HG03280 (cell line): ENCODE results near the gene SPINK13.
"Not testable (repeated sequence)": the region's sequence is repeated elsewhere in the genome, so short reads cannot be mapped to it uniquely, and the experiment has no call there.

ENCODE experiments used
- ATAC-seq: cut with Tn5 transposase; IDR thresholded peaks from one replicate; pipeline ENCODE4 v1.9.1; 2021; ENCODE audit warnings: mild to moderate bottlenecking, moderate library complexity; ENCODE audit not compliant: unreplicated experiment

Gene SPINK13, protein sequence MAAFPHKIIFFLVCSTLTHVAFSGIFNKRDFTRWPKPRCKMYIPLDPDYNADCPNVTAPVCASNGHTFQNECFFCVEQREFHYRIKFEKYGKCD

DNA sequence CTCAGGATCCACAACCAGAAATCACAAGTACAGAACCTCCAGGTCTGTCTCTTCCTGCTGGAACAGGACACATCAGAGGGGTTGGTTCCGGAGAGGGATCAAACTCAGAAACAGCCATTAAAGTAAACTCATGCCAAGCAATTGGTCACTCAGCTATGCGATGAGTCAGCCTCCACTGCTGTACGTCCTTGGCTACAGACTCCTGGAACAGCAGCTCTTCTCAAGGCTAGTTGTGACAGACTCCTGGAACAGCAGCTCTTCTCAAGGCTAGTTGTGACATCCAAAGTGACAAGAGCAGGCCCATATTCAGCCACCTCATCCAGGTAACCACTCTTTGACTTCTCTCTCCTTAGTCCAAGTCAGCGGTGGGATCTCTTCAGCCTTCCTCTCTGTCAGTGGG lies at the start of gene SPINK13:
SPINK13 (plus strand) TSS at position 229 of the 400 bp plus-strand sequence. CDS start 1,279 bp downstream, outside the sequence.
- no peak for ATAC-seq

DNA sequence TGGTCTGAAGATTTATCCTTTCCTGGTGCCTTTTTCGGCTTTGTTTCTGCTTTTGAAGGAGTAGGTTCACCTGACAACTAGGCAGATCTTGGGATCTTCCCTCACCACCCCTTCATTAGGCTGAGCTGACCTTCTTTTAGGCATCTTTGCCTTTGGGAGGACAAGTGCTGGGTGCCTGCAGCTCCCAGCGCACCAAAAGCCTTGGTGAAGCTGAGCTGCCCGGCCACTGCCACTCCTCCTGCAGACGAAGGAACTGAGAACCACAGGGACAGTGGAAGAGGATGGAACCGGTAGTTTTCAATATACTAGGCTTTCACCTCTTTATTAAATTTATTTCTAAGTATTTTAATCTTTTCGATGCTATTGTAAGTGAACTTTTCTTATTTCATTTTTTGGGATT lies 47.1 kb upstream of the SPINK13 start:
- ATAC-seq, result no peak

DNA sequence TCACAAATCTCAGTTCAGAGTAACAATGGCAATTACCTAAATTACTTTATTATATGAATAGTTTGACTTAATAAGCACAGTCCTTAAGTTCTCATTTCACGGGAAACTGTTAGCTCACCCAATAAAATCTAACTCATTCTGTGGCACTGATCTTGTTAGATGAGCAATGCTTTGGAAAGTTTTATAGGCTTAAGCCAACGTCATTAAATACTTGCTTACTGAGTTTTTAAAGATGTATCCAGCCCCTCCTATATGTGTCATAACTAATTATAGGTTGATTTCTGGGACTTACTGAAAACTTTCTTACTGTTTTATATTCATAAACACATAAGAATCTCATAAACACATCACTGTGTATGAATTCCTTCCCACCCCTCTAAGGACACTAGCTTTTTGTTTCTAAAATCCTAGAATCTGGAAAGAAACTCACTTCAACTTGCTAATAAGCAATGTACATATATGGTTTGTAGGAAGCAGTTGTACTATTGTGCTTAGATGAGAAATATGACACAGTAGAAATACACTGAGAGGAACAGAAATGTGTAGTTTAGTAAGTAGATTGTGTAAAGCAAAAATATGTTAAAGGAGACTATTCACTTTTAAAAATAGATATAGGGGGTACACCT lies 44.4 kb upstream of the SPINK13 start:
- no peak for ATAC-seq

DNA sequence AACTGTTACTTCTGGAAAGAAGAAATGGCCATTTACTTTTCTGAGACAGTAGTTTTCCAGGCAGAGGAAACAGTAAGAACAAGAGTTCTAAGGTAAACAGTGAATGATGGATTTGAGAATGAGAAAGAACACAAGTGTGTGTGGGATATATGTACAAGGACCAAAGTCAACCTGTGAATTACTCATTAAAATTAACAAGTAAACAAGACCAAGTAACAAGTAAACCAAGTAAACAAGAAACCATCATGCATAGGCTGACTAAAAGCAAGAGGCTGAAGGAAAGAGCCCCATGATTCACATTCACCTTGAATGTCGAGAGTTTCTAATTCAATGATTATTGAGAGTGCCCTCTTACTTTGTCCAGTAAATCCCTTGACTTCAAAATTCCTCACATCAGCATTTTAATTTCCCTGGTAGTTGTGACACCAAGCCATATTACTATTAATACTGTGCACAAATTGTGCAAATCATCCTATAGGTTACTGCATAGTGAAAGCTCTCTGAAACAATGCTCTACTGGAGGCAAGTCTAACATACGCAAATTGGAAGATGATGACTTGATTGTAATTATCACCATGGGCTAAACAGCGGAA lies 40.1 kb upstream of the SPINK13 start:
- ATAC-seq, result no peak

DNA sequence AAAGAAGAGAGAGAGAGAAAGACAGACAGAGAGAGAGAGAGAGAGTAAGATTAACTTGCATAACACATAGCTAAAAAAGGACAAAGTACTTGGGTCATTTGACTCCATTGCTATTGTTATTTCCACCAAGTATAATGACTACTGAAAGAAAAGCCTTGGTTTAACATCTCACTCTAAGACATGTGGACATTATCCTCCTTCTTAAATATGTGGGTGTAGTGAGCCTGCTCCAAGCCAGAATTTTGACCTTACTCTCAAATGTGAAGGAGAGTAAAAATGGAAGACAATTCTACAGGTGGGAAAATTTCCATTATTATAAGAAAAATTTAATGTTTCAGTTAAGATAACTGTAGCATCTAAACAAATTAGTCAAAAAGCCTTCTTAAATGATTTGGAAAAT lies 38.8 kb upstream of the SPINK13 start:
- ATAC-seq, result no peak

DNA sequence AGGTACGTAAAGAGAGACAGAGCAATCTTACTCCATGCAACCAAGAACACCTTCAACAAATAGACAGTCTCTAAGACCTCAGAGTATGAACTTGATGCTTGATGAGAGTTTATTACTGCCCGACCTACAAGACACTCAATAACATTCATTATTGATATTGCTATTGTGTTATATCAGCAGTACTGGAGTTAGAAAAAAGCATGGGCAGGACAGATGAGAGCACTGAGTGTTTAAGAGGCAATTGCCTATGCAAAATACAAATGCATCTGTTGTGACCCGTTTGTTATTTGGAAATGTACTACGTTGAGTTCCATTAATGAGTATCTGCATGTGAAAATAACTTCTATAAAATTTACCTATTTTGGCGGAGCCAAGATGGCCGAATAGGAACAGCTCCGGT lies 38.4 kb upstream of the SPINK13 start:
- no peak for ATAC-seq

DNA sequence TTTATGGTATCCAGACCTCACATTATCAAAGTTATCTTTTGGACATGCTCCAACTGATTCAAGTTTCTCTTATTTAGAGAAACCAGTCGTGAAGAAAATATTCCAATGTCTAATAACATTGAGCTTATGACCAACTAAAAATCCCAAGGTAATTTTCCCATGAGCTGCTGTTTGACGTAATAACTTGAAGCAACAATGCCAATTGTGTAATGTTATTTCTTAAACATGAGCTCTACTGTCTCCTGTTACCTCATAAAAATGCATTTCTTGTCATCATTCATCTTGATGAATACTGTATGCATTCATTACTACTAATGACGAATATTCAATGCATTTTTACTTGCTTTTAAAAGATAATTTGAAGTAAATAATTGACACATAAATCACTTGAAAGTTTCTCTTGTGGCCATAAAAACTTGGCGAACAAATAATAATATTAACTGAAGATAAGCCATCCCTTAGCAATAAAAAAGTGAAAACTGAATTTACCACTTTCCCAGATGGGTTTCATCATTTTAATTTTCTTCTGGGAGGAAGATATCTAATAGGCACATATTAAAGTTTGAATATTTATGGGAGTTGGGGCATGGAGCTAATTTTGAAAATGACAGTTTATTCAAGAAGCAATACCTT lies 30.7 kb upstream of the SPINK13 start:
- ATAC-seq, result no peak

DNA sequence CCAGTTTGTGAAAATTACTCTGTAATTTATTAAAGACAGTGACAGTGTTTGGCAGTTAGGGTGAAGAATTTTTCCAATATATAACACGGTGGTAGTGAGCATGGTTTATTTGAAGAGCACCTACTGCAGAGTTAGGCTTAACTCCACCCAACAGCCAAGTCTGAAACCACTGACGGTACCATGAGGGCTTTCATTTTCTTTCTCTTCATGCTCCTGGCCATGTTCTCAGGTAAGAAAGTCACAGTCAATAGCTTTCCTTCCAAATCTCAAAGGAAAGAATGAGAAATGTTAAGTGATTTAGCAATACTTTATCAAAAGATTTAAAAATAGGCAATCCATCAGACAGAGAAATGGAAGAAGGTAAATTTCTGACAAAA lies 30.2 kb upstream of the SPINK13 start, which contains the start of gene MARCOL:
MARCOL (plus strand) TSS at position 108 of the 377 bp plus-strand sequence; CDS start at position 181, 73 bp downstream.
- no peak for ATAC-seq

DNA sequence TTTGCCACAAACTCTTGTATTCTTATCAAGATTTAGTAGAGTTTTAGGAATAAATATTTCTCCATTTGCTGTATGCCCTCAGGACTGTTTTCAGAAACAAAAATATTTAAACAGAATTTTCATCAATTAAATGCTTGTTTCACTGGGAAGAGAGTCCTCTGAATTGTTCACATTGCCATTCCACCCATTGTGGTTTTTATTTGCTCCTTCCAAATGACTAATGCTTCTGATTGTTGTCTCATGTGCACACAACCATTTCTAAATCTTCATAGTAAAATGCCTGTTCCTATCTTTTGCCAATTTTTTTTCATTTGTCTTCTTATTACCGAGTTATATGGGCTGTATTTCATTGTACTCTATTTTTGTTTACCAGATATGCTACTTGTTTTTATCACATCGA lies 19.7 kb upstream of the SPINK13 start:
- no peak for ATAC-seq

DNA sequence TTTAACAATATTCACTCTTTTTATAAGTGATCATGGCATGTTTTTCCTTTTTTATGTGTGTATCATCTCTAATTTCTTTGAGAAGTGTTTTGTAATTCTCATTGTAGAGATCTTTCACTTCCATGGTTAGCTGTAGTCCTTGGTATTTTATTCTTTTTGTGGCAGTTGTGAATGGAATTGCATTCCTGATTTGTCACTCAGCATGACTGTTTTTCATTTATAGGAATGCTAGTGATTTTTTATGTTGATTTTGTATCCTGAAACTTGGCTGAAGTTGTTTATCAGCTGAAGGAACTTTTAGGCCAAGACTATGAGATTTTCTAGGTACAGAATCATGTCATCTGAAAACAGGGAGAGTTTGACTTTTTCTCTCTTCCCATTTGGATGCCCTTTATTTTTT lies 13.1 kb upstream of the SPINK13 start:
- ATAC-seq, result no peak

DNA sequence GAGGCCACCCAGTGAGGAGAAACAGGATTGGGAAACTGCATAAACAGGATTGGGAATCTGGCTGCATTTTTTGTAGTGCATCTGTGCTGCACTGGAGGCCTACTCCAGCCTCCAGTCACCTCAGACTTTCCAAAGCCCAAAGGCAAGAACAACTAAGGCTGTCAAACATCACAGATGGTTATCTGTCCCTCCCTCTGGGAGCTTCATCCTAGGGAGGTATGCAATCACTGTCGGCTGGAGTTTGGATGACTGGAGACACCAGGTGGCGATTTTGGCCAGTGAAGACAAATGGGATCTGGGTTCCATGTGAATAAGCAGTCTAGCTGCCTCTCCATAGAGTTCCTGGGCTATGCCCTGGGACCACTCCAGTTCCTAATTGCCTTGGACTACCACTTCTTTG lies 9.3 kb upstream of the SPINK13 start:
- ATAC-seq, result no peak

DNA sequence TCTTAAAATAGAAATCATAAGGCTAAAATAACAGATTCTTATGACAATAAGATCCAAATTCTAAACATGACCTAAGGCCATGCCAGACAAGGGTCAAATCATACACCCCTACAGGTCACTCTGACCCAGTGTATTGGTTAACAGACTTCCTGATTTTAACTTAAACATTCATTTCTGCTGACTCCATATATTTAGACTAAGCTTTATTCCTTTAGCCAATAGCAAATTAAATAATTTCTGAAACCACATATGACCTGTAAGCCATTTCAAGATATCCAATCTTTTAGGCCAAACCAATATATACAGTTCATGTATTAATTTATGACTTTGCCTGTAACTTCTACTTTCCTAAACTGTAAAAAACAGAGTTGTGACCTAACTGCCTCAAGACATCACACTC lies 7.4 kb upstream of the SPINK13 start:
- ATAC-seq, result no peak

DNA sequence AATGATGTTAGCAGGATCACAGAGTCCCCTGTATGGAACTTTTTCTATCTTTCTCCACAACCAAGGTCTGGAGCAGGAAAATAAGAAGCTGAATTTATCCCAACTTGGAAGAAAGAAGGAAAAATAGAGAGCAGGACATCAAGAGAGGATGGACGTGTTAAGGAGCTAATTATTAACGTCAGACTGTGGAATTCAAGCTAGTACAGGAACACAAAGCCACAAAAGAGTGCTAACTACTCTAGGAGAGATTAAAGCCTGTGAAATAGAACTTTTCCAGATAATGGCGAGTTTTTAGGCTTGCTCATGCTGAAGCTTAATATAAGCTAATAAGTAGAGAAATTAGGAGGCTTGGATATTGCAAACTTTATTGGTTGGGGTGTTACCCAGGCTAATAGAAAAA lies 632 bp upstream of the SPINK13 start:
- ATAC-seq, result no peak

DNA sequence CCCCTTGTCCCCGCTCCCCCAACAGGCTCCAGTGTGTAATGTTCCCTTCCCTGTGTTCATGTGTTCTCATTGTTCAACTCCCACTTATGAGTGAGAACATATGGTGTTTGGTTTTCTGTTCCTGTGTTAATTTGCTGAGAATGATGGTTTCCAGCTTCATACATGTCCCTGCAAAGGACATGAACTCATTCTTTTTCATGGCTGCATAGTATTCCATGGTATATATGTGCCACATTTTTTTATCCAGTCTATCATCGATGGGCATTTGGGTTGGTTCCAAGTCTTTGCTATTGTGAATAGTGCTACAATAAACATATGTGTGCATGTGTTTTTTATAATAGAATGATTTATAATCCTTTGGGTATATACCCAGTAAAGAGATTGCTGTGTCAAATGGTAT lies 6.5 kb downstream of the SPINK13 start:
- not testable (repeated sequence) for ATAC-seq

DNA sequence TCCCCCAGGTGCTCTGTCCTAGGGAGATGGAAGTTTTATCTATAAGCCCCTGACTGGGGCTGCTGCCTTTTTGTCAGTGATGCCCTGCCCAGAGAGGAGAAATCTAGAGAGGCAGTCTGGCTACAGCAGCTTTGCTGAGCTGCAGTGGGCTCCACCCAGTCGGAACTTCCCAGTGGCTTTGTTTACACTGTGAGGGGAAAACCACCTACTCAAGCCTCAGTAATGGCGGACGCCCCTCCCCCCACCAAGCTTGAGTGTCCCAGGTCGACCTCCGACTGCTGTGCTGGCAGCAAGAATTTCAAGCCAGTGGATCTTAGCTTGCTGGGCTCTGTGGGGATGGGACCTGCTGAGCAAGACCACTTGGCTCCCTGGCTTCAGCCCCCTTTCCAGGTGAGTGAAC lies 12.3 kb downstream of the SPINK13 start:
- not testable (repeated sequence) for ATAC-seq

DNA sequence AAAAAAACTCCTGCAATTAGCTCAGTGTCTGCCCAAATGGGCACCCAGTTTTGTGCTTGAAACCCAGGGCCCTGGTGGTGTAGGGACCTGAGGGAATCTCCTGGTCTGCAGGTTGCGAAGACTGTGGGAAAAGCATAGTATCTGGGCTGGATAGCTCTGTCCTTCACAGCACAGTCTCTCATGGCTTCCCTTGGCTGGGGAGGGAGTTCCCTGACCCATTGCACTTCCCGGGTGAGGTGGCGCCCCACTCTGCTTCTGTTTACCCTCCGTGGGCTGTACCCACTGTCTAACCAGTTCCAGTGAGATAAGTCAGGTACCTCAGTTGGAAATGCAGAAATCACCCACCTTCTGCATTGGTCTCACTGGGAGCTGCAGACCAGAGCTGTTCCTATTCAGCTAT lies 12.7 kb downstream of the SPINK13 start:
- ATAC-seq, result not testable (repeated sequence)

DNA sequence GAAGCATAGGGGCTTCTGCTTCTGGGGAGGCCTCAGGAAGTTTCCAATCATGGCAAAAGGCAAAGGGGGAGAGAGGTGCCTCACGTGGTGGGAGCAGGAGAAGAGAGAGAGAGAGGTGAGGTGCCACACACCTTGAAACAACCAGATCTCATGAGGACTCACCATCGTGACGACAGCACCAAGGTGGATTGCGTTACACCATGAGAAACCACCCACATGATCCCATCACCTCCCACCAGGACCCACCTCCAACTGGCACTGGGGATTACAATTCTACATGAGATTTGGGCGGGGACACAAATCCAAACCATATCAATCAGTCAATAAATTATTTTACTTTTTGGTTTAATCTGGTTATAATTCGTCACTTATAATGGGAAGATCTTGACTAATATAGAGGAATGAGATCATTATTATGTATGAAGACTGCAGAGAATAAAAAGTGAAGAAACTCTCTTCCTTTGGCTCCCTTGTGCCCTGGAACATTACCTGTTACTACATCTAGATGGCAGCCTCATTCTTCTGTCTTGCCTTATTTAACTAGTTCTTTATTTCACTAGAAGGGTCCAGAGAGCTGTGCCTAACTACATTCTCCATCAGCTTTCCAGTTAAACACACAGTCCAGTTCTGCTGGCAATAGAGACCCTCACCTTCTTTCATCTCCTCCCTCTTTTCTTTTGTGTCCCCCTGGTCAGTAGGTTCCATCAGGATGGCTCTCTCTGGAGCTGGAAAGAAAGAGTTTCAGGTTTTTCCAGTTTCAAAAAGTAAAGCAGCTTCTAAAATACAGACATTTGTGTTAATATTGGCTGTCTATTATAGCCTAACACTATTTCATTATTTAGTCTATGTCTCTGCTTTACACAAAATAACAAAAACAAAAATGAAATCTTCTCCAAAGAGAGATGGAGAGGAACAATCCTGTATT lies 21.9 kb downstream of the SPINK13 start:
- no peak for ATAC-seq

DNA sequence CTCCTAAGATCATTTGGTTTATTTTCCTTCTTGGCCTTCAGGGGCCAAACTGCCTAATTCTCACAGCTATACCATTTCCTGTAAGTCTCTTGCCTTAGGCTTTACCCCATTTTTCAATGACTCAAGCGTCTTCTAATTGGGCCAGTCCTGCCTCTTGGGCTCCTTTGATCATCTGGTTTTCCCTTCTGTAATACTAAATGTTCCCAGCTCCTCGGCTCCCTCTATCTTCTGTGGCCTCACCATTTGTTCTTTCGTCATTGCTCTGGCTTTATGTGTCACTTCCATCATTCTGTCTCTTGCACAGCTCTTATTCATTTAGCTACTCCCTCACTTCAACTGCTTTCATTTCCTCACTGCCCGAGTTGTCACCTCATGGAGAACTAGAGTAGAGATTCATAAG lies 29.1 kb downstream of the SPINK13 start:
- no peak for ATAC-seq

DNA sequence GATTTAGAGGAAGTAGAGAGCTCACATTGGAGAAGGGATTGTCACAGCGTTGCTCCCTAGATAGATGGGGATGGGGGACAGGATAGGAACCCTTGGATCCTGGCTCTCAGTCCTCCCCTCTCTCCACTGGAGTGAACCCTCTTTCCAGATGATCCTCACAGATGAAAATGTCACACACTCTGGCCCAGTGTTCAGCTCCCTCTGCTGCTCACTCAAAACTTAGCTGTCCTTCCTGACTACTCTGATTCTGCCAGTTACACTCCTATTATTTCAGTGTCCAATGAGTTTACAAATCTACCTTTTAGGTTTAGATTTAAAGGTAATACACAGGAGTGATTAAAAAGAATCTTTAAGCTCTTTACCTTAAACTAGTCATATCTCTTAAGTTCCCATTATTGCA lies 37.9 kb downstream of the SPINK13 start:
- no peak for ATAC-seq

DNA sequence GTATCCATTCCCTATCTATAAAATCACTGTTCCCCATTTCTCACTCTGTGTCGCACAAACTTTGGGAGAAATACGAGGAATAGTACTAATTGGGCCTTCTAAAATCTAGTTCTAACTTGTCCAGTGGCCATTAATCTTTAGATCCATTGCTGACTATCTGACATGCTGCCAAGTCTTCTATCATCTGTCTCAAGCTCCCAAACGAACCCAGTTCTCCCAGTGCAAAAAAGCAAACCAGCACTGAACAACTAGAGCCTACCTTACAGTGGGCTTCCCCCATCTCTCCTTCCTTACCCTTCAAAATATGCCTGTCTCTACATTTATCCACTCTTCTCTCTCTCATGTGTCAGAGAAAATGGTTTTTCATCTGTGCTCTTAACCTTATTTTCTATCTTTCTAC lies 40.4 kb downstream of the SPINK13 start:
- no peak for ATAC-seq

DNA sequence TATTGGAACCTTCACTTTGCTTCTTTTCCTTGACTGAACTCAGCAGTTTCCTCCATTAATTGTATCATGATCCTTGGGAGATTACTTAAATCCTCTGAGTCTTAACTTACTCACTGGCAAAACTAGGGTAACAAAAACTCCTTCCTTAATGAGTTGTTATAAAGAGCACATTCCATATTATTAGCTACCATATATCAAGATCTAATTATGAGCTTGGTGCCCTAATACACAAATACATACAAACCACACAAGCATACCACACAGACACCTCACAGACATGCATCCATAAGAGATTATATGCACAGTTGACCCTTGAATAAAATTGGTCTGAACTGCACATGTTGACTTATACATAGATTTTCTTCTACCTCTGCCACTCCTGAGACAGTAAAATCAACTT lies 41.2 kb downstream of the SPINK13 start:
- ATAC-seq, result no peak
